HG02884 (cell line): ENCODE measurements around the gene OLFML1.

Experiments
- ATAC-seq: cut with Tn5 transposase; IDR thresholded peaks from one replicate; pipeline ENCODE4 v1.9.1; 2021; ENCODE audit warnings: mild to moderate bottlenecking, moderate library complexity; ENCODE audit not compliant: unreplicated experiment

OLFML1 gene

GRCh38 chr11:7555052-7555699 is 69.9 kb downstream of the OLFML1 start:
- no peak for ATAC-seq

GRCh38 chr11:7558046-7558445 is 72.7 kb downstream of the OLFML1 start:
- ATAC-seq, result no peak

- ATAC-seq, result peak; percentile 60
Observed at GRCh38 chr11:7559398-7560283, 74.3 kb downstream of the OLFML1 start.
